WTC11 (cell line): ENCODE data around the gene SOX14. TPM values are rescaled to one million over a fixed set of nuclear protein-coding genes. Genes with fewer than 3 reads are reported as not detected.

ENCODE experiments used
- ATAC-seq: fragments of 200-7000 bp; cut with Tn5 transposase; 2 replicates; pipeline ENCODE4 v1.10.0; 2021; ENCODE audit warnings: mild to moderate bottlenecking, moderate library complexity
- CTCF ChIA-PET: fragments of 300-600 bp; sonication (Branson Sonifier 250); formaldehyde crosslinking; loops from one replicate; lab custom pipeline; 2021; ENCODE audit warnings: antibody characterized with exemption; lab: Charles Lee
- POLR2A ChIA-PET: fragments of 350-600 bp; sonication (Branson Sonifier 250); formaldehyde crosslinking; loops from one replicate; lab custom pipeline; 2021; ENCODE audit warnings: antibody characterized with exemption; lab: Charles Lee
- DNase-seq: peaks from one replicate; pipeline ENCODE4 v3.0.0; 2021; ENCODE audit warnings: low spot score
- H3K27ac Mint-ChIP-seq: 2 replicates; pipeline ENCODE4 v1.8.0; 2021; ENCODE audit warnings: mixed read lengths
- H3K27me3 Mint-ChIP-seq: 2 replicates; pipeline ENCODE4 v1.8.0; 2021; ENCODE audit warnings: low read depth, mild to moderate bottlenecking, moderate library complexity, mixed read lengths
- H3K36me3 Mint-ChIP-seq: 2 replicates; pipeline ENCODE4 v1.8.0; 2021; ENCODE audit warnings: mixed read lengths
- H3K4me1 Mint-ChIP-seq: 2 replicates; pipeline ENCODE4 v1.8.0; 2022; ENCODE audit warnings: mixed read lengths
- H3K4me3 Mint-ChIP-seq: 2 replicates; pipeline ENCODE4 v1.8.0; 2021; ENCODE audit warnings: mild to moderate bottlenecking, moderate library complexity, mixed read lengths
- H3K9me3 Mint-ChIP-seq: 2 replicates; pipeline ENCODE4 v1.8.0; 2021; ENCODE audit warnings: mixed read lengths
- FOXP1 ChIP-seq: sonication (generic); formaldehyde crosslinking; IDR thresholded peaks from 2 replicates; pipeline ENCODE4 v1.8.0; 2022; ENCODE audit warnings: missing genetic modification reagents, mild to moderate bottlenecking, moderate library complexity, borderline replicate concordance
- IRF2 ChIP-seq: sonication (generic); formaldehyde crosslinking; IDR thresholded peaks from 2 replicates; pipeline ENCODE4 v1.8.0; 2022; ENCODE audit warnings: low read depth, missing genetic modification reagents, borderline replicate concordance
- JUN ChIP-seq: sonication (generic); formaldehyde crosslinking; IDR thresholded peaks from 2 replicates; pipeline ENCODE4 v1.8.0; 2023; ENCODE audit warnings: mild to moderate bottlenecking, missing genetic modification reagents
- MYBL2 ChIP-seq: sonication (generic); formaldehyde crosslinking; IDR thresholded peaks from 2 replicates; pipeline ENCODE4 v1.8.1; 2023; ENCODE audit warnings: mild to moderate bottlenecking, moderate library complexity, missing genetic modification reagents
- PRRX2 ChIP-seq: fragments of 250-450 bp; sonication (Bioruptor Pico); IDR thresholded peaks from 2 replicates; pipeline ENCODE4 v1.8.0; 2021; ENCODE audit warnings: mild to moderate bottlenecking
- TEAD4 ChIP-seq: sonication (generic); formaldehyde crosslinking; IDR thresholded peaks from 2 replicates; pipeline ENCODE4 v1.8.0; 2022; ENCODE audit warnings: mild to moderate bottlenecking, missing genetic modification reagents
- TP53 ChIP-seq: sonication (generic); formaldehyde crosslinking; IDR thresholded peaks from 2 replicates; pipeline ENCODE4 v1.8.1; 2023; ENCODE audit warnings: mild to moderate bottlenecking, missing genetic modification reagents
- ZBTB21 ChIP-seq: sonication (generic); formaldehyde crosslinking; IDR thresholded peaks from 2 replicates; pipeline ENCODE4 v1.8.1; 2023; ENCODE audit warnings: mild to moderate bottlenecking, missing genetic modification reagents, borderline replicate concordance
- ZNF121 ChIP-seq: sonication (generic); formaldehyde crosslinking; IDR thresholded peaks from 2 replicates; pipeline ENCODE4 v1.8.0; 2023; ENCODE audit warnings: missing genetic modification reagents
- ZNF138 ChIP-seq: sonication (generic); formaldehyde crosslinking; conservative IDR thresholded peaks from 2 replicates; pipeline ENCODE4 v1.8.1; 2022; ENCODE audit warnings: mild to moderate bottlenecking, moderate library complexity, missing genetic modification reagents
- total RNA-seq: library from RNA; stranded (reverse); gene quantifications from 3 replicates; pipeline ENCODE4 v1.2.3, GENCODE V29; 2021
- TF ChIP-seq, protein P1 (sequence below): sonication (generic); formaldehyde crosslinking; IDR thresholded peaks from 2 replicates; pipeline ENCODE4 v1.8.1; 2023; ENCODE audit warnings: mild to moderate bottlenecking, missing genetic modification reagents, borderline replicate concordance
- TF ChIP-seq, protein P2 (sequence below): fragments of 250-450 bp; sonication (Bioruptor Pico); IDR thresholded peaks from 2 replicates; pipeline ENCODE4 v1.8.0; 2021; ENCODE audit warnings: mild to moderate bottlenecking
- TF ChIP-seq, protein P3 (sequence below): sonication (generic); formaldehyde crosslinking; IDR thresholded peaks from 2 replicates; pipeline ENCODE4 v1.8.1; 2023; ENCODE audit warnings: mild to moderate bottlenecking, missing genetic modification reagents
- TF ChIP-seq, protein P4 (sequence below): fragments of 200-600 bp; IDR thresholded peaks from 2 replicates; pipeline ENCODE4 v1.8.0; 2022; ENCODE audit warnings: antibody characterized with exemption
- TF ChIP-seq, protein P5 (sequence below): sonication (generic); formaldehyde crosslinking; IDR thresholded peaks from 2 replicates; pipeline ENCODE4 v1.8.1; 2022; ENCODE audit warnings: missing genetic modification reagents, borderline replicate concordance

SOX14 gene
- total RNA-seq, 1 experiment from 2014 or later: 0.70 TPM

DNA sequence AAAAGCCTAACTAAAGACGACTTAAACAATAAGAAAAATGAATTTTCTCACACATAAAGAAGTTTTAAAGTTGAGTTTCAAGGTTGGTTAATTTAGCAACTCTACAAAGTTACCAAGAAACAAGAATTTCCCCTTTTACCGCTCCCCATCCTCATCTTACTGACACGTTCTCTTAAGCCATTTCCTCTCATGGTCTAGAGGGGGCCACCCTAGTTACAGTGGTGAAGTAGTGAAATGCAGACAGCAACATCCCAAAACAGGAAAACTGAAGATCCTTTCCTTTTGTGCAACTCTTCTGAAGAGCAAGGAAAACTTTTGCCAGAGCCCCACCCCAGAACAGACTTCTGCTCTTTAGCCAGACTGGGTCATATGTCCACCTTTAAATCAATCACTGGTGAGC, 17.3 kb upstream of the SOX14 start (continued):
- TF ChIP-seq, protein P1, sequence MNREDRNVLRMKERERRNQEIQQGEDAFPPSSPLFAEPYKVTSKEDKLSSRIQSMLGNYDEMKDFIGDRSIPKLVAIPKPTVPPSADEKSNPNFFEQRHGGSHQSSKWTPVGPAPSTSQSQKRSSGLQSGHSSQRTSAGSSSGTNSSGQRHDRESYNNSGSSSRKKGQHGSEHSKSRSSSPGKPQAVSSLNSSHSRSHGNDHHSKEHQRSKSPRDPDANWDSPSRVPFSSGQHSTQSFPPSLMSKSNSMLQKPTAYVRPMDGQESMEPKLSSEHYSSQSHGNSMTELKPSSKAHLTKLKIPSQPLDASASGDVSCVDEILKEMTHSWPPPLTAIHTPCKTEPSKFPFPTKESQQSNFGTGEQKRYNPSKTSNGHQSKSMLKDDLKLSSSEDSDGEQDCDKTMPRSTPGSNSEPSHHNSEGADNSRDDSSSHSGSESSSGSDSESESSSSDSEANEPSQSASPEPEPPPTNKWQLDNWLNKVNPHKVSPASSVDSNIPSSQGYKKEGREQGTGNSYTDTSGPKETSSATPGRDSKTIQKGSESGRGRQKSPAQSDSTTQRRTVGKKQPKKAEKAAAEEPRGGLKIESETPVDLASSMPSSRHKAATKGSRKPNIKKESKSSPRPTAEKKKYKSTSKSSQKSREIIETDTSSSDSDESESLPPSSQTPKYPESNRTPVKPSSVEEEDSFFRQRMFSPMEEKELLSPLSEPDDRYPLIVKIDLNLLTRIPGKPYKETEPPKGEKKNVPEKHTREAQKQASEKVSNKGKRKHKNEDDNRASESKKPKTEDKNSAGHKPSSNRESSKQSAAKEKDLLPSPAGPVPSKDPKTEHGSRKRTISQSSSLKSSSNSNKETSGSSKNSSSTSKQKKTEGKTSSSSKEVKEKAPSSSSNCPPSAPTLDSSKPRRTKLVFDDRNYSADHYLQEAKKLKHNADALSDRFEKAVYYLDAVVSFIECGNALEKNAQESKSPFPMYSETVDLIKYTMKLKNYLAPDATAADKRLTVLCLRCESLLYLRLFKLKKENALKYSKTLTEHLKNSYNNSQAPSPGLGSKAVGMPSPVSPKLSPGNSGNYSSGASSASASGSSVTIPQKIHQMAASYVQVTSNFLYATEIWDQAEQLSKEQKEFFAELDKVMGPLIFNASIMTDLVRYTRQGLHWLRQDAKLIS: no peak
- no peak for TF ChIP-seq TEAD4 (CRISPR knock-in tag)

DNA sequence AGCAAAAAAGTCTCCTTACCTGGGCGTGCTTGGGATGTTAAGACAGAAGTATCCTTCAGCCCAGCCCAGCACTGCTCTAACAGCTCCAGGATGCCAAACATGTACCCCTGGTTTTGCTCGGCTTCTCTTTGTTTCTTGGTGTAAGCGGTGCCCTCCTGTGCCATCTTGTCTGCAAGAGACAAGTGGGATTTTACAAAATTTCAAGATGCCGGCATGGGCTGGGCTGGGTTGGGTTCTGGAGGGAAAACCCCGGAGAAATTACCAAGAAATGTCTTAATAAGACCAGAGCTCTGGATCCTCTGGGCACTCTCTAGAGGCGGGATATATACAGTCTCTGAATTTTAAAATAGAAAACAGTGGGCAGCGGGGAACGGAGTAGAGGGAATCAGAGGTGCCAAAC, 4.6 kb upstream of the SOX14 start:
- peaks cover 7% of the 10 kb centered on the region; the same call in 1 of the 2 replicates for H3K36me3 Mint-ChIP-seq
- POLR2A ChIA-PET: no interaction called here
- peaks cover 43% of the 10 kb centered on the region for H3K4me1 Mint-ChIP-seq
- peaks cover 11% of the 10 kb centered on the region for H3K9me3 Mint-ChIP-seq
- no peak overlapping the region for H3K27ac Mint-ChIP-seq
- no peak for DNase-seq
- H3K4me3 Mint-ChIP-seq: no peak overlapping the region
- no peak for ATAC-seq
- H3K27me3 Mint-ChIP-seq: peaks cover 95% of the 10 kb centered on the region
- CTCF ChIA-PET: interaction anchor here (0.7 to 1.4 kb wide), 4 partner anchors 67 to 290 kb away, joined by 3 to 6 read pairs (median 4); no protein-coding TSS in a partner anchor
- TF ChIP-seq, protein P2, sequence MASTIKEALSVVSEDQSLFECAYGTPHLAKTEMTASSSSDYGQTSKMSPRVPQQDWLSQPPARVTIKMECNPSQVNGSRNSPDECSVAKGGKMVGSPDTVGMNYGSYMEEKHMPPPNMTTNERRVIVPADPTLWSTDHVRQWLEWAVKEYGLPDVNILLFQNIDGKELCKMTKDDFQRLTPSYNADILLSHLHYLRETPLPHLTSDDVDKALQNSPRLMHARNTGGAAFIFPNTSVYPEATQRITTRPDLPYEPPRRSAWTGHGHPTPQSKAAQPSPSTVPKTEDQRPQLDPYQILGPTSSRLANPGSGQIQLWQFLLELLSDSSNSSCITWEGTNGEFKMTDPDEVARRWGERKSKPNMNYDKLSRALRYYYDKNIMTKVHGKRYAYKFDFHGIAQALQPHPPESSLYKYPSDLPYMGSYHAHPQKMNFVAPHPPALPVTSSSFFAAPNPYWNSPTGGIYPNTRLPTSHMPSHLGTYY: no peak
- TF ChIP-seq, protein P3, sequence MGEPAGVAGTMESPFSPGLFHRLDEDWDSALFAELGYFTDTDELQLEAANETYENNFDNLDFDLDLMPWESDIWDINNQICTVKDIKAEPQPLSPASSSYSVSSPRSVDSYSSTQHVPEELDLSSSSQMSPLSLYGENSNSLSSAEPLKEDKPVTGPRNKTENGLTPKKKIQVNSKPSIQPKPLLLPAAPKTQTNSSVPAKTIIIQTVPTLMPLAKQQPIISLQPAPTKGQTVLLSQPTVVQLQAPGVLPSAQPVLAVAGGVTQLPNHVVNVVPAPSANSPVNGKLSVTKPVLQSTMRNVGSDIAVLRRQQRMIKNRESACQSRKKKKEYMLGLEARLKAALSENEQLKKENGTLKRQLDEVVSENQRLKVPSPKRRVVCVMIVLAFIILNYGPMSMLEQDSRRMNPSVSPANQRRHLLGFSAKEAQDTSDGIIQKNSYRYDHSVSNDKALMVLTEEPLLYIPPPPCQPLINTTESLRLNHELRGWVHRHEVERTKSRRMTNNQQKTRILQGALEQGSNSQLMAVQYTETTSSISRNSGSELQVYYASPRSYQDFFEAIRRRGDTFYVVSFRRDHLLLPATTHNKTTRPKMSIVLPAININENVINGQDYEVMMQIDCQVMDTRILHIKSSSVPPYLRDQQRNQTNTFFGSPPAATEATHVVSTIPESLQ: no peak
- TF ChIP-seq MYBL2 (no peak), TEAD4 (CRISPR knock-in tag) (no peak), PRRX2 (CRISPR knock-in tag) (no peak), FOXP1 (no peak), TP53 (CRISPR knock-in tag) (no peak), ZBTB21 (CRISPR knock-in tag) (no peak), IRF2 (no peak), ZNF138 (CRISPR knock-in tag) (no peak), JUN (CRISPR knock-in tag) (no peak), ZNF121 (CRISPR knock-in tag) (no peak)
- TF ChIP-seq, protein P4, sequence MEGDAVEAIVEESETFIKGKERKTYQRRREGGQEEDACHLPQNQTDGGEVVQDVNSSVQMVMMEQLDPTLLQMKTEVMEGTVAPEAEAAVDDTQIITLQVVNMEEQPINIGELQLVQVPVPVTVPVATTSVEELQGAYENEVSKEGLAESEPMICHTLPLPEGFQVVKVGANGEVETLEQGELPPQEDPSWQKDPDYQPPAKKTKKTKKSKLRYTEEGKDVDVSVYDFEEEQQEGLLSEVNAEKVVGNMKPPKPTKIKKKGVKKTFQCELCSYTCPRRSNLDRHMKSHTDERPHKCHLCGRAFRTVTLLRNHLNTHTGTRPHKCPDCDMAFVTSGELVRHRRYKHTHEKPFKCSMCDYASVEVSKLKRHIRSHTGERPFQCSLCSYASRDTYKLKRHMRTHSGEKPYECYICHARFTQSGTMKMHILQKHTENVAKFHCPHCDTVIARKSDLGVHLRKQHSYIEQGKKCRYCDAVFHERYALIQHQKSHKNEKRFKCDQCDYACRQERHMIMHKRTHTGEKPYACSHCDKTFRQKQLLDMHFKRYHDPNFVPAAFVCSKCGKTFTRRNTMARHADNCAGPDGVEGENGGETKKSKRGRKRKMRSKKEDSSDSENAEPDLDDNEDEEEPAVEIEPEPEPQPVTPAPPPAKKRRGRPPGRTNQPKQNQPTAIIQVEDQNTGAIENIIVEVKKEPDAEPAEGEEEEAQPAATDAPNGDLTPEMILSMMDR: no peak
- TF ChIP-seq, protein P5, sequence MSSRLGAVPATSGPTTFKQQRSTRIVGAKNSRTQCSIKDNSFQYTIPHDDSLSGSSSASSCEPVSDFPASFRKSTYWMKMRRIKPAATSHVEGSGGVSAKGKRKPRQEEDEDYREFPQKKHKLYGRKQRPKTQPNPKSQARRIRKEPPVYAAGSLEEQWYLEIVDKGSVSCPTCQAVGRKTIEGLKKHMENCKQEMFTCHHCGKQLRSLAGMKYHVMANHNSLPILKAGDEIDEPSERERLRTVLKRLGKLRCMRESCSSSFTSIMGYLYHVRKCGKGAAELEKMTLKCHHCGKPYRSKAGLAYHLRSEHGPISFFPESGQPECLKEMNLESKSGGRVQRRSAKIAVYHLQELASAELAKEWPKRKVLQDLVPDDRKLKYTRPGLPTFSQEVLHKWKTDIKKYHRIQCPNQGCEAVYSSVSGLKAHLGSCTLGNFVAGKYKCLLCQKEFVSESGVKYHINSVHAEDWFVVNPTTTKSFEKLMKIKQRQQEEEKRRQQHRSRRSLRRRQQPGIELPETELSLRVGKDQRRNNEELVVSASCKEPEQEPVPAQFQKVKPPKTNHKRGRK (CRISPR knock-in tag): no peak
